IMR-90 (cell line): ENCODE results near the gene KCNJ10. TPM values are rescaled to one million over a fixed set of nuclear protein-coding genes. Genes with fewer than 3 reads are reported as not detected.

Source experiments
- ATAC-seq: fragments of 200-7000 bp; cut with Tn5 transposase; 2 replicates; pipeline ENCODE4 v1.9.1; 2020; ENCODE audit warnings: low read depth, mild to moderate bottlenecking, moderate library complexity
- BruUV-seq: library from RNA; stranded (reverse); fragments of 400-500 nt; replicated peaks from 2 replicates; lab custom pipeline; 2021; lab: Mats Ljungman, UMichigan
- CTCF ChIA-PET: fragments of 300-600 bp; formaldehyde crosslinking; extraction: SDS; loops from one replicate; lab custom pipeline; 2021; ENCODE audit warnings: antibody characterized with exemption; lab: Yijun Ruan, JAX
- POLR2A ChIA-PET: fragments of 300-600 bp; sonication (Branson Sonifier 250); formaldehyde crosslinking; loops from one replicate; lab custom pipeline; 2022; ENCODE audit warnings: antibody characterized with exemption; ENCODE audit not compliant: unreplicated experiment; lab: Charles Lee
- DNase-seq: peaks from one replicate; pipeline ENCODE4 v3.0.0; 2013
- H2AFZ ChIP-seq: replicated peaks from 2 replicates; pipeline ENCODE3; 2013; ENCODE audit warnings: low read length, mild to moderate bottlenecking; ENCODE audit not compliant: poor library complexity
- H2AK5ac ChIP-seq: 2 replicates; pipeline ENCODE4 v1.6.1; 2013; ENCODE audit warnings: low read depth, low read length, inconsistent platforms
- H2AK9ac ChIP-seq: replicated peaks from 2 replicates; pipeline ENCODE3; 2013; ENCODE audit warnings: mild to moderate bottlenecking, low read depth, low read length, moderate library complexity; ENCODE audit not compliant: poor library complexity
- H2BK120ac ChIP-seq: 2 replicates; pipeline ENCODE4 v1.6.1; 2013; ENCODE audit warnings: low read depth, low read length, inconsistent platforms
- H2BK15ac ChIP-seq: 3 replicates; pipeline ENCODE4 v1.6.1; 2013; ENCODE audit warnings: low read depth, low read length, inconsistent platforms
- H2BK20ac ChIP-seq: 2 replicates; pipeline ENCODE4 v1.6.1; 2013; ENCODE audit warnings: low read depth, mild to moderate bottlenecking, inconsistent platforms, low read length, moderate library complexity
- H2BK5ac ChIP-seq: 2 replicates; pipeline ENCODE4 v1.6.1; 2013; ENCODE audit warnings: mild to moderate bottlenecking, low read depth, low read length, inconsistent platforms; ENCODE audit not compliant: poor library complexity, severe bottlenecking
- H3K14ac ChIP-seq: replicated peaks from 2 replicates; pipeline ENCODE4 v1.6.1; 2013; ENCODE audit warnings: low read depth, low read length, inconsistent platforms
- H3K18ac ChIP-seq: 2 replicates; pipeline ENCODE4 v1.6.1; 2013; ENCODE audit warnings: low read depth, low read length, control low read depth
- H3K23ac ChIP-seq: 2 replicates; pipeline ENCODE4 v1.6.1; 2013; ENCODE audit warnings: low read depth, low read length, inconsistent platforms
- H3K27ac ChIP-seq: 2 replicates; pipeline ENCODE4 v1.5.1; 2013; ENCODE audit warnings: mild to moderate bottlenecking, control low read depth, low read length; ENCODE audit not compliant: insufficient read depth
- H3K27me3 ChIP-seq: 2 replicates; pipeline ENCODE4 v1.6.1; 2013; ENCODE audit warnings: low read length; ENCODE audit not compliant: control insufficient read depth, insufficient read depth
- H3K36me3 ChIP-seq: 2 replicates; pipeline ENCODE4 v1.6.1; 2013; ENCODE audit warnings: low read length, mixed read lengths; ENCODE audit not compliant: control insufficient read depth, insufficient read depth
- H3K4ac ChIP-seq: 2 replicates; pipeline ENCODE4 v1.6.1; 2013; ENCODE audit warnings: low read depth, low read length, inconsistent platforms
- H3K4me1 ChIP-seq: 2 replicates; pipeline ENCODE4 v1.6.1; 2013; ENCODE audit warnings: low read length, mixed read lengths; ENCODE audit not compliant: control insufficient read depth, insufficient read depth
- H3K4me2 ChIP-seq: 2 replicates; pipeline ENCODE4 v1.6.1; 2013; ENCODE audit warnings: low read depth, mild to moderate bottlenecking, control low read depth, low read length, moderate library complexity
- H3K4me3 ChIP-seq: 2 replicates; pipeline ENCODE4 v1.5.1; 2013; ENCODE audit warnings: low read depth, mild to moderate bottlenecking, control low read depth, low read length, moderate library complexity; ENCODE audit not compliant: insufficient read depth
- H3K56ac ChIP-seq: 2 replicates; pipeline ENCODE4 v1.6.1; 2013; ENCODE audit warnings: low read length, inconsistent platforms; ENCODE audit not compliant: insufficient read depth; ENCODE audit errors: extremely low read depth
- H3K79me1 ChIP-seq, 2 experiments: 2 replicates each; pipeline ENCODE4 v1.6.1; 2013; ENCODE audit warnings: low read length in 2 of 2, inconsistent platforms in 1 of 2, low read depth in 1 of 2
- H3K9ac ChIP-seq: 2 replicates; pipeline ENCODE4 v1.6.1; 2013; ENCODE audit warnings: low read depth, low read length, control low read depth
- H3K9me1 ChIP-seq: 2 replicates; pipeline ENCODE4 v1.6.1; 2013; ENCODE audit warnings: low read length, inconsistent platforms; ENCODE audit not compliant: insufficient read depth
- H3K9me3 ChIP-seq: 2 replicates; pipeline ENCODE4 v1.6.1; 2013; ENCODE audit warnings: low read length; ENCODE audit not compliant: control insufficient read depth, insufficient read depth
- H4K20me1 ChIP-seq: 2 replicates; pipeline ENCODE4 v1.6.1; 2013; ENCODE audit warnings: low read length, inconsistent platforms; ENCODE audit not compliant: insufficient read depth
- H4K5ac ChIP-seq: 2 replicates; pipeline ENCODE4 v1.6.1; 2013; ENCODE audit warnings: mild to moderate bottlenecking, low read depth, low read length, control low read depth
- H4K8ac ChIP-seq, 2 experiments: 2 replicates each; pipeline ENCODE4 v1.6.1; 2013; ENCODE audit warnings: low read depth in 2 of 2, low read length in 2 of 2, control low read depth in 1 of 2, inconsistent platforms in 1 of 2
- H4K91ac ChIP-seq: 2 replicates; pipeline ENCODE4 v1.6.1; 2013; ENCODE audit warnings: low read depth, low read length, inconsistent platforms; ENCODE audit not compliant: insufficient read depth
- MAFK ChIP-seq: IDR thresholded peaks from 2 replicates; pipeline ENCODE4 v1.6.1; 2012; ENCODE audit warnings: low read depth, low read length, improper control_type of control experiment
- MXI1 ChIP-seq: IDR thresholded peaks from 2 replicates; pipeline ENCODE4 v1.6.1; 2012; ENCODE audit warnings: low read depth, mild to moderate bottlenecking, low read length, moderate library complexity, borderline replicate concordance
- RCOR1 ChIP-seq: IDR thresholded peaks from 2 replicates; pipeline ENCODE4 v1.6.1; 2012; ENCODE audit warnings: mild to moderate bottlenecking, low read length, improper control_type of control experiment; ENCODE audit not compliant: insufficient replicate concordance
- WGBS, 2 experiments: methylation state at CpG; one replicate each; pipeline versions ENCODE4 v1.1.5 to v1.1.7; 2013; ENCODE audit warnings: missing lambda C conversion rate in 2 of 2; ENCODE audit not compliant: insufficient read length in 1 of 2; ENCODE audit errors: extremely low coverage in 2 of 2; 5-methylcytosine and 5-hydroxymethylcytosine counted together
- dilution Hi-C: fragments of 300-500 bp; cut with HindIII; formaldehyde crosslinking; loops from one replicate; pipeline ENCODE4 v1.14.3; 2018; ENCODE audit warnings: low sequenced_read_pairs; ENCODE audit not compliant: unreplicated experiment
- in situ Hi-C: fragments of 300-500 bp; cut with MboI; formaldehyde crosslinking; loops from 3 replicates; pipeline ENCODE4 v1.14.3; 2019; ENCODE audit warnings: low sequenced_read_pairs, inconsistent platforms, mixed read lengths
- intact Hi-C: fragments of 100-400 bp; cut with micrococcal nuclease; formaldehyde crosslinking; loops from 2 replicates; pipeline ENCODE4 v1.10.0; 2022
- polyA plus RNA-seq, 3 experiments: library from polyadenylated mRNA; depleted of rRNA; stranded (reverse); fragments of >200 nt; gene quantifications; 2 replicates each; pipeline ENCODE4 v1.2.3, GENCODE V29; 2012; ENCODE audit warnings: low replicate concordance in 1 of 3
- total RNA-seq: library from RNA; depleted of rRNA; stranded (reverse); fragments of >200 nt; gene quantifications from 2 replicates; pipeline ENCODE4 v1.2.3, GENCODE V29; 2012

The KCNJ10 gene
- total and polyA plus RNA-seq, 2 of the 4 experiments (the other 2 are of a cell fraction): not detected

DNA sequence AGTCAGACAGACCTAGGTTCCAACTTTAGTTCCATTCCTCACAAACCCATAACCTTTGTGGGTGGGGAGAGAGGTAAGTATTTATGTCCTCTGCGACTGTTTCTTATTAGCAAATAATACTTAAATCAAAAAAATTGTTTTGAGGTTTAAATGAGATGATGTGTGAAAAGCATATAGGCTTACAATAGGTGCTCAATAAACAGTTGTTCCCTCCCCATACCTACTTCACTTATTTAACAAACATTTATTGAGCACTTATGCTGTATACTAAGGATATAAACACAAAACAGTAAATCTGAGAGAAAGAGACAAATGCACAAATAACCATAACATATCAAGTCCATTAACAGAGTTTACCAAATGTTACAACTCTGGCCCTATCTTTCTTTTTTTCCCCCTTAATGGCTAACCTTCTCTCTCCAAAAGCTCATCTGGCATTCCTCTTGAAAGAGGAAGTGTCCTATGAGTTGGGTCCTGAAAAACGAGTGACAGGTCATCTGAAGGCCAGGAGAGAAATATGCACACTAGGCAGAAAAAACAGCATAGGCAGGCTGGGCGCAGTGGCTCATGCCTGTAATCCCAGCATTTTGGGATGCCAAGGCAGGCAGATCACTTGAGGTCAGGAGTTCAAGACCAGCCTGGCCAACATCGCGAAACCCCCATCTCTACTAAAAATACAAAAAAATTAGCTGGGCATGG lies 48.4 kb downstream of the KCNJ10 start:
- no peaks in the 10 kb centered on the region for H4K20me1 ChIP-seq
- no peak overlapping the region for H3K4me2 ChIP-seq
- no peaks in the 10 kb centered on the region for H3K9me1 ChIP-seq
- H4K5ac ChIP-seq: no peak overlapping the region
- no peak overlapping the region for H3K14ac ChIP-seq
- ChIA-PET POLR2A (no interaction called here), CTCF (interaction anchor here (6.5 kb wide), 1 partner anchor 15 kb away, joined by 34 read pairs; no protein-coding TSS in a partner anchor)
- H2AK5ac ChIP-seq: no peak overlapping the region
- H3K4ac ChIP-seq: no peak overlapping the region
- no peak overlapping the region for H4K8ac ChIP-seq
- dilution Hi-C loops (no loop called here), intact Hi-C loops (no loop called here), in situ Hi-C loops (no loop called here)
- H3K9ac ChIP-seq: no peak overlapping the region
- no peak for ATAC-seq
- no peaks in the 10 kb centered on the region for H3K9me3 ChIP-seq
- H2BK120ac ChIP-seq: no peak overlapping the region
- TF ChIP-seq RCOR1: no peak
- TF ChIP-seq MAFK: peak; percentile 40
- TF ChIP-seq MXI1: no peak
- peaks cover 17% of the 10 kb centered on the region for H3K27me3 ChIP-seq
- H2BK20ac ChIP-seq: no peak overlapping the region
- H2BK5ac ChIP-seq: no peak overlapping the region
- no peak overlapping the region for H4K91ac ChIP-seq
- no peaks in the 10 kb centered on the region for H3K79me1 ChIP-seq
- no peak overlapping the region for H3K56ac ChIP-seq
- no peak overlapping the region for H2AFZ ChIP-seq
- DNase-seq: no peak
- WGBS, 2 experiments: 37% methylated on average over 2 of the region's 5 CpGs; no CpG with 5 or more reads in 1 of the 2 experiments
- BruUV-seq: no TSS peak
- no peak overlapping the region for H3K18ac ChIP-seq
- peaks cover 6% of the 10 kb centered on the region for H3K4me1 ChIP-seq
- no peak overlapping the region for H3K27ac ChIP-seq
- H2AK9ac ChIP-seq: no peak overlapping the region
- H3K4me3 ChIP-seq: no peak overlapping the region
- H2BK15ac ChIP-seq: no peak overlapping the region
- H3K36me3 ChIP-seq: no peaks in the 10 kb centered on the region
- no peak overlapping the region for H3K23ac ChIP-seq
